Heart right ventricle (tissue), 16 donors: ENCODE measurements around the gene IL21R. TPM values are rescaled to one million over a fixed set of nuclear protein-coding genes. Genes with fewer than 3 reads are reported as not detected.
"Not testable (repeated sequence)": the region's sequence is repeated elsewhere in the genome, so short reads cannot be mapped to it uniquely, and the experiment has no call there.

Source experiments
- ATAC-seq, 8 donors: fragments of 200-7000 bp; cut with Tn5 transposase; one replicate each; pipeline ENCODE4 v1.9.1; 2020; ENCODE audit warnings: mild to moderate bottlenecking in 8 of 8, moderate library complexity in 8 of 8, moderate number of reproducible peaks in 1 of 8
- DNase-seq, 2 donors: peaks; one replicate each; pipeline ENCODE4 v3.0.0-alpha.2; 2020
- H3K27ac ChIP-seq, 10 donors: fragments of 200-600 bp; sonication (generic) in 2 of 10; one replicate each; pipeline versions ENCODE4 v1.5.0 to v1.8.0; 2020 to 2022; ENCODE audit warnings: mild to moderate bottlenecking in 3 of 10
- H3K27me3 ChIP-seq, 7 donors: fragments of 200-600 bp; one replicate each; pipeline ENCODE4 v1.8.0; 2021 to 2022; ENCODE audit warnings: mild to moderate bottlenecking in 2 of 7
- H3K36me3 ChIP-seq, 9 donors: fragments of 200-600 bp; sonication (generic) in 1 of 9; one replicate each; pipeline versions ENCODE4 v1.5.0 to v1.8.0; 2020 to 2022; ENCODE audit warnings: mild to moderate bottlenecking in 2 of 9
- H3K4me1 ChIP-seq, 9 donors: fragments of 200-600 bp; sonication (generic) in 1 of 9; one replicate each; pipeline versions ENCODE4 v1.5.0 to v1.8.0; 2020 to 2022; ENCODE audit warnings: mild to moderate bottlenecking in 4 of 9
- H3K4me3 ChIP-seq, 10 donors: fragments of 200-600 bp; sonication (generic) in 2 of 10; one replicate each; pipeline versions ENCODE4 v1.5.0 to v1.8.0; 2020 to 2022; ENCODE audit warnings: mild to moderate bottlenecking in 7 of 10, moderate library complexity in 2 of 10
- H3K9me3 ChIP-seq, 11 donors: fragments of 200-600 bp in 10 of 11; sonication (generic) in 2 of 11; one replicate each; pipeline versions ENCODE4 v1.5.0 to v1.8.0; 2013 to 2022; ENCODE audit warnings: mild to moderate bottlenecking in 2 of 11, control low read depth in 1 of 11, moderate library complexity in 1 of 11
- WGBS, 2 donors: extraction: QIAGEN DNeasy Blood & Tissue Kit; methylation state at CpG; one replicate each; pipeline ENCODE4 v1.1.7; 2013; ENCODE audit warnings: inconsistent platforms in 1 of 2; 5-methylcytosine and 5-hydroxymethylcytosine counted together
- intact Hi-C, 10 donors: fragments of 100-400 bp; cut with DNase I; formaldehyde crosslinking; loops; one replicate each; pipeline versions ENCODE4 v1.11.1 to v1.14.2; 2022
- polyA plus RNA-seq, 2 donors: library from polyadenylated mRNA; stranded (reverse); fragments of 200-250 nt; gene quantifications; one replicate each; pipeline ENCODE4 v1.2.3, GENCODE V29; 2013
- total RNA-seq, 10 donors: library from RNA; stranded (reverse); fragmentation: NEBNext Ultra II Directional in 3 of 10; extraction: Animal tissue kit (Norgen Biotek cat#: 25700) in 3 of 10; gene quantifications; one replicate each; pipeline versions ENCODE4 v1.2.1 to v1.2.4, GENCODE V29; 2021 to 2023
- TF ChIP-seq, protein P1 (sequence below), 9 donors: fragments of 200-600 bp; sonication (generic) in 2 of 9; IDR thresholded peaks; one replicate each; pipeline versions ENCODE4 v1.5.0 to v1.8.0; 2021 to 2022; ENCODE audit warnings: antibody characterized with exemption in 9 of 9, mild to moderate bottlenecking in 5 of 9, moderate library complexity in 1 of 9
- donor health status: Arrhythmogenic right ventricular cardiomyopathy.
- donor health status: ischemic (EF 13 %, LVEDD 7.1; RV severe dilation, severe dysfunction).
- donor health status: healthy with polysubstance abuse.
- donor health status: DM: no; HTN: yes; CAD: no.
- donor health status: DM: no; HTN: no; CAD: no.
- donor health status: ischemic (EF 25% LVEDD 6.9; RV normal size, moderate dysfunction).
- donor health status: ischemic (EF 25% LVEDD 5.7; RV mildly dilated, moderate dysfunction).
- donor health status: healthy.
- donor health status: DM: yes; HTN: yes; CAD: no.
- donor health status: Ischemic cardiomyopathy.
- donor health status: ischemic (EF 35%, LVEDD 5.7; RV mildly dilated, moderate dysfunction).
- donor health status: nonischemic (EF 11% LVEDD 7.7; RV severe dilation, severe dysfunction).
- donor health status: DM: yes; HTN: yes; CAD: no.
- donor health status: PGD.
- donor health status: ischemic (EF 29% LVEDD 5.4; RV normal size, mild dysfunction).
- donor health status: nonischemic (EF 23%, LVEDD 6.1; RV moderate dilation, normal function).

IL21R gene
- total and polyA plus RNA-seq, 12 donors = 0.06 to 3.6 (median 0.14) TPM; not detected in 2

DNA sequence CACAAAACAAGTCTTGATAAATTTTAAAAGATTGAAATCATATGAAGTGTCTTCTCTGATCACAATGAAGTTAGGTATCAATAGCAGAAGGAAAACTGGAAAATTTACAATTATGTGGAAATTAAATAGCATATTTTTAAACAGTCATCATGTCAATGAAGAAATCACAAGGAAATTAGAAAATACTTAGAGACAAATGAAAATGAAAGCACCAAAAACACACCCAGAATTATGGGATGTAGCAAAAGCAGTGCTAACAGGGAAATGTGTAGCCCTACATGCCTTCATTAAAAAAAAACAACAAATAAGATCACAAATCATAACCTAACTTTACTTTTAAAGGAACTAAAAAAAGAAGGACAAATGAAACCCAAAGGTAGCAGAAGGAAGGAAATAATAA lies 7.5 kb upstream of the IL21R start:
- TF ChIP-seq, protein P1, sequence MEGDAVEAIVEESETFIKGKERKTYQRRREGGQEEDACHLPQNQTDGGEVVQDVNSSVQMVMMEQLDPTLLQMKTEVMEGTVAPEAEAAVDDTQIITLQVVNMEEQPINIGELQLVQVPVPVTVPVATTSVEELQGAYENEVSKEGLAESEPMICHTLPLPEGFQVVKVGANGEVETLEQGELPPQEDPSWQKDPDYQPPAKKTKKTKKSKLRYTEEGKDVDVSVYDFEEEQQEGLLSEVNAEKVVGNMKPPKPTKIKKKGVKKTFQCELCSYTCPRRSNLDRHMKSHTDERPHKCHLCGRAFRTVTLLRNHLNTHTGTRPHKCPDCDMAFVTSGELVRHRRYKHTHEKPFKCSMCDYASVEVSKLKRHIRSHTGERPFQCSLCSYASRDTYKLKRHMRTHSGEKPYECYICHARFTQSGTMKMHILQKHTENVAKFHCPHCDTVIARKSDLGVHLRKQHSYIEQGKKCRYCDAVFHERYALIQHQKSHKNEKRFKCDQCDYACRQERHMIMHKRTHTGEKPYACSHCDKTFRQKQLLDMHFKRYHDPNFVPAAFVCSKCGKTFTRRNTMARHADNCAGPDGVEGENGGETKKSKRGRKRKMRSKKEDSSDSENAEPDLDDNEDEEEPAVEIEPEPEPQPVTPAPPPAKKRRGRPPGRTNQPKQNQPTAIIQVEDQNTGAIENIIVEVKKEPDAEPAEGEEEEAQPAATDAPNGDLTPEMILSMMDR (IDR thresholded peaks at IDR 0.05) = no peak
- intact Hi-C loops = loop anchor here in 1 of 10 donors (10.0 kb wide), 1 partner anchor 1050 kb away; no protein-coding TSS in a partner anchor
- H3K27ac ChIP-seq = no peak overlapping the region

GRCh38 chr16:27398341-27398893 lies 3.6 kb upstream of the IL21R start:
- WGBS, 2 donors = 85 to 91% methylated on average over 15 of the region's 15 CpGs
- not testable (repeated sequence) for ATAC-seq, H3K36me3 ChIP-seq, DNase-seq, H3K4me3 ChIP-seq, H3K27ac ChIP-seq
- Histone ChIP-seq H3K4me1 (peaks cover 4 to 43% (median 12%) of the 10 kb centered on the region in 9 donors), H3K9me3 (peaks cover 0 to 34% (median 16%) of the 10 kb centered on the region in 11 donors), H3K27me3 (peaks cover 0 to 18% (median 7%) of the 10 kb centered on the region in 7 donors)
- intact Hi-C loops = loop anchor here in 1 of 10 donors (10.0 kb wide), 1 partner anchor 1054 kb away; no protein-coding TSS in a partner anchor

More for the DNA sequence above, 7.5 kb upstream of the IL21R start:
- H3K9me3 ChIP-seq = peaks cover 0 to 58% (median 33%) of the 10 kb centered on the region in 11 donors
- H3K27me3 ChIP-seq = peaks cover 0 to 12% (median 0%) of the 10 kb centered on the region in 7 donors
- H3K4me1 ChIP-seq = peaks cover 0 to 25% (median 0%) of the 10 kb centered on the region in 9 donors
- no peak for DNase-seq
- ATAC-seq = no peak
- H3K4me3 ChIP-seq = no peak overlapping the region
- H3K36me3 ChIP-seq = no peaks in the 10 kb centered on the region

DNA sequence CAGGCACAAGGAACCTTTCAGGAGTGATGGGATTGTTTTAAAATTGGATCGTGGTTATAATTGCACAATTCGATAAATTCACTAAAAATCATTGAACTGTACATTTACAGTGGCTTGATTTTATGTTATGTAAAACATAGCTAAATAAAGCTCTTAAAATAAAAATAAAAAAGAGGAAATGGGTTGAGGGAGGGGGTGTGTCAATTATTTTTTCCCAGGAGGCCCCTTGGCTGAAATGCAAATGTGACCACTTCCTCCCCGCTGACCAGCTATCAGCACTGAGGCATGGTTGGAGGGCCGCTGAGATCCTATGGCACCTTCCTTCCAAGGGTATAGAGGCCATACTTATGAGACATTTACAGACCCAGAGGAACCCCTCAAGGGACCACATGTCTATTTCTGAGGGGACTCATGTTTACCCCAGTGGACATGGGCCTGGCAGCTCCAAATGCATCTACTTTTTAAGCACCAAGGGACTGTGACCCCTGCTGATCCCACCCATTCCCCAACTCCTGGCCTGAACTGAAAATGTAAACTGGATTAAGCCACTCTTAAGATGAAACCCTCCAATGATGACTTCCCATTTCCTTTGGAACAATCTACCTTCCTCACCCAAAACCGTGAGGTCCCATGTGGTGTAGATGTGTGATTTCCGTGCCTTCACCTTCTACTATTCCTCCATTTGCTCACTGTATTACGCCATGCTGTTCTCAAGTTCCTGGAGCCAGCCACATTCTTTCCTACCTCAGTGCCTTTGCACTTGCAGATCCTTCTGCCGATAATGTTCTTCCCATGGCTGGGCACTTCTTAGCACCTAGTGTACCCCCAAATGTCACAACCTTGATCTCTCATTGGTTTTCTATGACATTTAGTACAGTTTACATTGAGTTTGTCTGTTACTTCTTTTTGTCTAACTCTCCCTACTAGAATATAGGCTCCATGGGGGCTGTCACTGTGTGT lies 2.8 kb upstream of the IL21R start:
- no peaks in the 10 kb centered on the region for H3K36me3 ChIP-seq
- H3K4me3 ChIP-seq = no peak overlapping the region
- DNase-seq (no peak), ATAC-seq (peak in 1 of 8 donors; percentile 34)
- H3K27ac ChIP-seq = peak overlapping the region in 1 of 10 donors; percentile 8
- H3K4me1 ChIP-seq = peaks cover 4 to 47% (median 12%) of the 10 kb centered on the region in 9 donors
- peaks cover 0 to 27% (median 10%) of the 10 kb centered on the region in 11 donors for H3K9me3 ChIP-seq
- WGBS, 2 donors = 81 to 83% methylated on average over 8 of the region's 8 CpGs
- H3K27me3 ChIP-seq = peaks cover 0 to 25% (median 10%) of the 10 kb centered on the region in 7 donors
- intact Hi-C loops = loop anchor here in 1 of 10 donors (10.0 kb wide), 1 partner anchor 1054 kb away; no protein-coding TSS in a partner anchor
- TF ChIP-seq, protein P1 (IDR thresholded peaks at IDR 0.05) = no peak

DNA sequence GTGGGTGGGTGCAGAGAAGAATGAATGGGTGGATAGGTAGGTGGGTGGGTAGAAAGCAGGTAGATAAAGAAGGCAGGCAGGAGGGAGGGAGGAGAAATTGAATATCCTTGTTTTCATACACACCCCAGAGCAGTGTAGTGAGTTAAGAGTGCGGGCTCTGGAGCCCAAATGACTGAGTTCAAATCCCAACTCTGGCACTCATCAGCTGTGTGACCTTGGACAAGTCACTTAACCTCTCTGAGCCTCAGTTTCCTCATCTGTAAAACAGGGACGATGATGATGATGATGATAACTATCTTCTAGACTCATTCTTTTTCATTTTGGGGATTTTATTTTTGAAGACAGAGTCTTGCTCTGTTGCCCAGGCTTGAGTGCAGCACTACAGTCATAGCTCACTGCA lies 2.0 kb upstream of the IL21R start:
- peaks cover 4 to 52% (median 12%) of the 10 kb centered on the region in 9 donors for H3K4me1 ChIP-seq
- H3K36me3 ChIP-seq = no peaks in the 10 kb centered on the region
- TF ChIP-seq, protein P1 (IDR thresholded peaks at IDR 0.05) = no peak
- no peak for DNase-seq
- no peak overlapping the region for H3K27ac ChIP-seq
- no peak for ATAC-seq
- WGBS, 2 donors = 93 to 95% methylated on average over 2 of the region's 2 CpGs
- intact Hi-C loops = loop anchor here in 1 of 10 donors (10.0 kb wide), 1 partner anchor 1055 kb away; no protein-coding TSS in a partner anchor
- H3K4me3 ChIP-seq = no peak overlapping the region
- H3K27me3 ChIP-seq = peaks cover 0 to 26% (median 10%) of the 10 kb centered on the region in 7 donors
- peaks cover 0 to 19% (median 5%) of the 10 kb centered on the region in 11 donors for H3K9me3 ChIP-seq
